Liver (tissue), 3 donors: ENCODE data around the gene RAB3C.
"Not testable (repeated sequence)": the region's sequence is repeated elsewhere in the genome, so short reads cannot be mapped to it uniquely, and the experiment has no call there.

Experiments
- ATF3 ChIP-seq: IDR thresholded peaks from 2 replicates; pipeline ENCODE4 v1.6.1; 2016; ENCODE audit warnings: antibody characterized with exemption
- CTCF ChIP-seq: fragments of 150-350 bp; IDR thresholded peaks from 2 replicates; pipeline ENCODE4 v1.5.1; 2017; ENCODE audit warnings: improper control_type of control experiment, low read depth, low read length; ENCODE audit not compliant: missing input control
- EGR1 ChIP-seq, 2 donors: IDR thresholded peaks; 2 replicates each; pipeline ENCODE4 v1.6.1; 2016 to 2018; ENCODE audit warnings: antibody characterized with exemption in 2 of 2, low read depth in 2 of 2
- JUND ChIP-seq, 2 donors: IDR thresholded peaks; 2 replicates each; pipeline ENCODE4 v1.6.1; 2016; ENCODE audit warnings: antibody characterized with exemption in 2 of 2
- MAX ChIP-seq: IDR thresholded peaks from 2 replicates; pipeline ENCODE4 v1.6.1; 2016; ENCODE audit warnings: antibody characterized with exemption
- RAD21 ChIP-seq, 2 donors: IDR thresholded peaks; 2 replicates each; pipeline ENCODE4 v1.6.1; 2016; ENCODE audit warnings: antibody characterized with exemption in 2 of 2, mild to moderate bottlenecking in 2 of 2
- REST ChIP-seq: IDR thresholded peaks from 2 replicates; pipeline ENCODE4 v1.6.1; 2016; ENCODE audit warnings: antibody characterized with exemption, mild to moderate bottlenecking
- TAF1 ChIP-seq: conservative IDR thresholded peaks from 2 replicates; pipeline ENCODE4 v1.6.1; 2016; ENCODE audit warnings: antibody characterized with exemption, mild to moderate bottlenecking
- donor health status: healthy.
- donor health status: healthy.

- not testable (repeated sequence) for TF ChIP-seq CTCF; REST; MAX; TAF1; ATF3; RAD21 (IDR thresholded peaks at IDR 0.05); EGR1 (IDR thresholded peaks at IDR 0.05; ENCODE audit: low read depth in 2 of 2); JUND (IDR thresholded peaks at IDR 0.05)
Observed at GRCh38 chr5:58572973-58573372, 9.9 kb upstream of the RAB3C start.
